IMR-90 (cell line): ENCODE measurements around the gene C4orf33. TPM values are rescaled to one million over a fixed set of nuclear protein-coding genes. Genes with fewer than 3 reads are reported as not detected.

Experiments
- ATAC-seq: fragments of 200-7000 bp; cut with Tn5 transposase; 2 replicates; pipeline ENCODE4 v1.9.1; 2020; ENCODE audit warnings: low read depth, mild to moderate bottlenecking, moderate library complexity
- BruUV-seq: library from RNA; stranded (reverse); fragments of 400-500 nt; replicated peaks from 2 replicates; lab custom pipeline; 2021; lab: Mats Ljungman, UMichigan
- CTCF ChIA-PET: fragments of 300-600 bp; formaldehyde crosslinking; extraction: SDS; loops from one replicate; lab custom pipeline; 2021; ENCODE audit warnings: antibody characterized with exemption; lab: Yijun Ruan, JAX
- POLR2A ChIA-PET: fragments of 300-600 bp; sonication (Branson Sonifier 250); formaldehyde crosslinking; loops from one replicate; lab custom pipeline; 2022; ENCODE audit warnings: antibody characterized with exemption; ENCODE audit not compliant: unreplicated experiment; lab: Charles Lee
- DNase-seq: peaks from one replicate; pipeline ENCODE4 v3.0.0; 2013
- H2AFZ ChIP-seq: replicated peaks from 2 replicates; pipeline ENCODE3; 2013; ENCODE audit warnings: low read length, mild to moderate bottlenecking; ENCODE audit not compliant: poor library complexity
- H2AK5ac ChIP-seq: 2 replicates; pipeline ENCODE4 v1.6.1; 2013; ENCODE audit warnings: low read depth, low read length, inconsistent platforms
- H2AK9ac ChIP-seq: replicated peaks from 2 replicates; pipeline ENCODE3; 2013; ENCODE audit warnings: mild to moderate bottlenecking, low read depth, low read length, moderate library complexity; ENCODE audit not compliant: poor library complexity
- H2BK120ac ChIP-seq: 2 replicates; pipeline ENCODE4 v1.6.1; 2013; ENCODE audit warnings: low read depth, low read length, inconsistent platforms
- H2BK15ac ChIP-seq: 3 replicates; pipeline ENCODE4 v1.6.1; 2013; ENCODE audit warnings: low read depth, low read length, inconsistent platforms
- H2BK20ac ChIP-seq: 2 replicates; pipeline ENCODE4 v1.6.1; 2013; ENCODE audit warnings: low read depth, mild to moderate bottlenecking, inconsistent platforms, low read length, moderate library complexity
- H2BK5ac ChIP-seq: 2 replicates; pipeline ENCODE4 v1.6.1; 2013; ENCODE audit warnings: mild to moderate bottlenecking, low read depth, low read length, inconsistent platforms; ENCODE audit not compliant: poor library complexity, severe bottlenecking
- H3K14ac ChIP-seq: replicated peaks from 2 replicates; pipeline ENCODE4 v1.6.1; 2013; ENCODE audit warnings: low read depth, low read length, inconsistent platforms
- H3K18ac ChIP-seq: 2 replicates; pipeline ENCODE4 v1.6.1; 2013; ENCODE audit warnings: low read depth, low read length, control low read depth
- H3K23ac ChIP-seq: 2 replicates; pipeline ENCODE4 v1.6.1; 2013; ENCODE audit warnings: low read depth, low read length, inconsistent platforms
- H3K27ac ChIP-seq: 2 replicates; pipeline ENCODE4 v1.5.1; 2013; ENCODE audit warnings: mild to moderate bottlenecking, control low read depth, low read length; ENCODE audit not compliant: insufficient read depth
- H3K27me3 ChIP-seq: 2 replicates; pipeline ENCODE4 v1.6.1; 2013; ENCODE audit warnings: low read length; ENCODE audit not compliant: control insufficient read depth, insufficient read depth
- H3K36me3 ChIP-seq: 2 replicates; pipeline ENCODE4 v1.6.1; 2013; ENCODE audit warnings: low read length, mixed read lengths; ENCODE audit not compliant: control insufficient read depth, insufficient read depth
- H3K4ac ChIP-seq: 2 replicates; pipeline ENCODE4 v1.6.1; 2013; ENCODE audit warnings: low read depth, low read length, inconsistent platforms
- H3K4me1 ChIP-seq: 2 replicates; pipeline ENCODE4 v1.6.1; 2013; ENCODE audit warnings: low read length, mixed read lengths; ENCODE audit not compliant: control insufficient read depth, insufficient read depth
- H3K4me2 ChIP-seq: 2 replicates; pipeline ENCODE4 v1.6.1; 2013; ENCODE audit warnings: low read depth, mild to moderate bottlenecking, control low read depth, low read length, moderate library complexity
- H3K4me3 ChIP-seq: 2 replicates; pipeline ENCODE4 v1.5.1; 2013; ENCODE audit warnings: low read depth, mild to moderate bottlenecking, control low read depth, low read length, moderate library complexity; ENCODE audit not compliant: insufficient read depth
- H3K56ac ChIP-seq: 2 replicates; pipeline ENCODE4 v1.6.1; 2013; ENCODE audit warnings: low read length, inconsistent platforms; ENCODE audit not compliant: insufficient read depth; ENCODE audit errors: extremely low read depth
- H3K79me1 ChIP-seq, 2 experiments: 2 replicates each; pipeline ENCODE4 v1.6.1; 2013; ENCODE audit warnings: low read length in 2 of 2, inconsistent platforms in 1 of 2, low read depth in 1 of 2
- H3K9ac ChIP-seq: 2 replicates; pipeline ENCODE4 v1.6.1; 2013; ENCODE audit warnings: low read depth, low read length, control low read depth
- H3K9me1 ChIP-seq: 2 replicates; pipeline ENCODE4 v1.6.1; 2013; ENCODE audit warnings: low read length, inconsistent platforms; ENCODE audit not compliant: insufficient read depth
- H3K9me3 ChIP-seq: 2 replicates; pipeline ENCODE4 v1.6.1; 2013; ENCODE audit warnings: low read length; ENCODE audit not compliant: control insufficient read depth, insufficient read depth
- H4K20me1 ChIP-seq: 2 replicates; pipeline ENCODE4 v1.6.1; 2013; ENCODE audit warnings: low read length, inconsistent platforms; ENCODE audit not compliant: insufficient read depth
- H4K5ac ChIP-seq: 2 replicates; pipeline ENCODE4 v1.6.1; 2013; ENCODE audit warnings: mild to moderate bottlenecking, low read depth, low read length, control low read depth
- H4K8ac ChIP-seq, 2 experiments: 2 replicates each; pipeline ENCODE4 v1.6.1; 2013; ENCODE audit warnings: low read depth in 2 of 2, low read length in 2 of 2, control low read depth in 1 of 2, inconsistent platforms in 1 of 2
- H4K91ac ChIP-seq: 2 replicates; pipeline ENCODE4 v1.6.1; 2013; ENCODE audit warnings: low read depth, low read length, inconsistent platforms; ENCODE audit not compliant: insufficient read depth
- MAFK ChIP-seq: IDR thresholded peaks from 2 replicates; pipeline ENCODE4 v1.6.1; 2012; ENCODE audit warnings: low read depth, low read length, improper control_type of control experiment
- MXI1 ChIP-seq: IDR thresholded peaks from 2 replicates; pipeline ENCODE4 v1.6.1; 2012; ENCODE audit warnings: low read depth, mild to moderate bottlenecking, low read length, moderate library complexity, borderline replicate concordance
- WGBS, 2 experiments: methylation state at CpG; one replicate each; pipeline versions ENCODE4 v1.1.5 to v1.1.7; 2013; ENCODE audit warnings: missing lambda C conversion rate in 2 of 2; ENCODE audit not compliant: insufficient read length in 1 of 2; ENCODE audit errors: extremely low coverage in 2 of 2; 5-methylcytosine and 5-hydroxymethylcytosine counted together
- dilution Hi-C: fragments of 300-500 bp; cut with HindIII; formaldehyde crosslinking; loops from one replicate; pipeline ENCODE4 v1.14.3; 2018; ENCODE audit warnings: low sequenced_read_pairs; ENCODE audit not compliant: unreplicated experiment
- in situ Hi-C: fragments of 300-500 bp; cut with MboI; formaldehyde crosslinking; loops from 3 replicates; pipeline ENCODE4 v1.14.3; 2019; ENCODE audit warnings: low sequenced_read_pairs, inconsistent platforms, mixed read lengths
- intact Hi-C: fragments of 100-400 bp; cut with micrococcal nuclease; formaldehyde crosslinking; loops from 2 replicates; pipeline ENCODE4 v1.10.0; 2022
- polyA plus RNA-seq, 3 experiments: library from polyadenylated mRNA; depleted of rRNA; stranded (reverse); fragments of >200 nt; gene quantifications; 2 replicates each; pipeline ENCODE4 v1.2.3, GENCODE V29; 2012; ENCODE audit warnings: low replicate concordance in 1 of 3
- total RNA-seq: library from RNA; depleted of rRNA; stranded (reverse); fragments of >200 nt; gene quantifications from 2 replicates; pipeline ENCODE4 v1.2.3, GENCODE V29; 2012

C4orf33 gene
- total and polyA plus RNA-seq, 2 of the 4 experiments (the other 2 are of a cell fraction) = 4.7 to 5.3 TPM

- Histone ChIP-seq H2BK15ac (no peak overlapping the region), H3K79me1 (no peaks in the 10 kb centered on the region), H2AK5ac (no peak overlapping the region), H2BK5ac (no peak overlapping the region), H2BK20ac (no peak overlapping the region), H3K27ac (no peak overlapping the region), H3K9me3 (no peaks in the 10 kb centered on the region), H3K18ac (no peak overlapping the region), H3K56ac (no peak overlapping the region), H4K91ac (no peak overlapping the region), H3K4me3 (no peak overlapping the region), H3K9me1 (no peaks in the 10 kb centered on the region), H3K9ac (no peak overlapping the region), H4K8ac (no peak overlapping the region), H3K4ac (no peak overlapping the region), H2BK120ac (no peak overlapping the region), H3K4me1 (no peaks in the 10 kb centered on the region), H2AK9ac (no peak overlapping the region), H3K27me3 (0 out of 2 replicates have a peak, but pooled peaks cover 1% of the 10 kb centered on the region), H3K23ac (no peak overlapping the region), H4K20me1 (no peaks in the 10 kb centered on the region), H2AFZ (no peak overlapping the region), H3K4me2 (no peak overlapping the region), H3K36me3 (no peaks in the 10 kb centered on the region), H3K14ac (no peak overlapping the region), H4K5ac (no peak overlapping the region)
- TF ChIP-seq MAFK (peak; percentile 38), MXI1 (no peak)
- in situ Hi-C loops (no loop called here), dilution Hi-C loops (no loop called here), intact Hi-C loops (no loop called here)
- WGBS, 2 experiments = no CpG with 5 or more reads among the region's 2 CpGs
- DNase-seq (no peak), ATAC-seq (no peak)
- ChIA-PET POLR2A (no interaction called here), CTCF (no interaction called here)
- BruUV-seq = no TSS peak
Measured at GRCh38 chr4:129143359-129143758, 47.4 kb downstream of the C4orf33 start.
